AG04449 (cell line): Measurements from ENCODE around the gene CHCT1.

ENCODE experiments used
- CTCF ChIA-PET: fragments of 350-600 bp; formaldehyde crosslinking; extraction: SDS; loops from one replicate; lab custom pipeline; 2021; ENCODE audit warnings: antibody characterized with exemption; lab: Yijun Ruan, JAX
- POLR2A ChIA-PET: fragments of 400-600, 350-600 bp; formaldehyde crosslinking; extraction: SDS; loops from one replicate; lab custom pipeline; 2020; ENCODE audit warnings: antibody characterized with exemption, inconsistent platforms; lab: Yijun Ruan, JAX
- DNase-seq: peaks from one replicate; pipeline ENCODE4 v3.0.0-alpha.2; 2010; ENCODE audit warnings: low read depth, low spot score
- H3K4me3 ChIP-seq: 2 replicates; pipeline ENCODE4 v1.5.1; 2011; ENCODE audit warnings: low read depth, mild to moderate bottlenecking, control low read depth, low read length
- TF ChIP-seq, protein P1 (sequence below): IDR thresholded peaks from one replicate; pipeline ENCODE4 v1.5.1; 2011; ENCODE audit warnings: mild to moderate bottlenecking, moderate library complexity, low read length, control low read depth, inconsistent platforms; ENCODE audit not compliant: insufficient read depth; ENCODE audit errors: missing control alignments

The CHCT1 gene

GRCh38 chr17:60451071-60451470, 28.8 kb downstream of the CHCT1 start:
- TF ChIP-seq, protein P1, sequence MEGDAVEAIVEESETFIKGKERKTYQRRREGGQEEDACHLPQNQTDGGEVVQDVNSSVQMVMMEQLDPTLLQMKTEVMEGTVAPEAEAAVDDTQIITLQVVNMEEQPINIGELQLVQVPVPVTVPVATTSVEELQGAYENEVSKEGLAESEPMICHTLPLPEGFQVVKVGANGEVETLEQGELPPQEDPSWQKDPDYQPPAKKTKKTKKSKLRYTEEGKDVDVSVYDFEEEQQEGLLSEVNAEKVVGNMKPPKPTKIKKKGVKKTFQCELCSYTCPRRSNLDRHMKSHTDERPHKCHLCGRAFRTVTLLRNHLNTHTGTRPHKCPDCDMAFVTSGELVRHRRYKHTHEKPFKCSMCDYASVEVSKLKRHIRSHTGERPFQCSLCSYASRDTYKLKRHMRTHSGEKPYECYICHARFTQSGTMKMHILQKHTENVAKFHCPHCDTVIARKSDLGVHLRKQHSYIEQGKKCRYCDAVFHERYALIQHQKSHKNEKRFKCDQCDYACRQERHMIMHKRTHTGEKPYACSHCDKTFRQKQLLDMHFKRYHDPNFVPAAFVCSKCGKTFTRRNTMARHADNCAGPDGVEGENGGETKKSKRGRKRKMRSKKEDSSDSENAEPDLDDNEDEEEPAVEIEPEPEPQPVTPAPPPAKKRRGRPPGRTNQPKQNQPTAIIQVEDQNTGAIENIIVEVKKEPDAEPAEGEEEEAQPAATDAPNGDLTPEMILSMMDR = no peak
- POLR2A ChIA-PET = no interaction called here
- DNase-seq = no peak
- CTCF ChIA-PET = no interaction called here
- H3K4me3 ChIP-seq = no peak overlapping the region

DNA sequence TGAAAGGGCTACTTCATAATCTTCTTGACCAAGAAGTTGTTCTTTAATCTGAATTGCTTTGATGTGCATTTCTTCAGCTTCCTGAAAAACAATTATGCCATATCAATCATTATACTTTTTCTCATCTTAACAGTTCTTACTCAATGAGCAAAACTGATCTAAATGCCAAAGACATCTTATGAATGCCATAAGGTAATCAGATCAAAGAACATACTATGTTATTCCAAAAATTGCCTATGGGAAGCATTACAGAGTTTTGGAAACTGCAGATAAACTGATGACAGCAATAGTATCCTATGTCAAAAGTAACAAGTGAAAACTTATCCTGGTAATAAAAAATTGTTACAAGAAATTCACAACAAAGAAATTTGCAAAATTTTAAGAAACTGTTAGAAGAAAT, 29.7 kb downstream of the CHCT1 start:
- POLR2A ChIA-PET = no interaction called here
- no peak for DNase-seq
- no peak overlapping the region for H3K4me3 ChIP-seq
- TF ChIP-seq, protein P1 = no peak
- CTCF ChIA-PET = interaction anchor here (1.6 kb wide), 1 partner anchor 14 kb away, joined by 3 read pairs; no protein-coding TSS in a partner anchor

GRCh38 chr17:60455378-60455777, 33.1 kb downstream of the CHCT1 start:
- TF ChIP-seq, protein P1 = no peak
- no peak overlapping the region for H3K4me3 ChIP-seq
- ChIA-PET POLR2A (no interaction called here), CTCF (interaction anchor here (1.3 to 2.1 kb wide), 4 partner anchors 118 to 313 kb away, joined by 3 to 10 read pairs (median 6); no protein-coding TSS in a partner anchor)
- no peak for DNase-seq

- TF ChIP-seq, protein P1 = no peak
- ChIA-PET CTCF (interaction anchor here (2.1 kb wide), 1 partner anchor 181 kb away, joined by 9 read pairs; no protein-coding TSS in a partner anchor), POLR2A (no interaction called here)
- DNase-seq = no peak
- no peak overlapping the region for H3K4me3 ChIP-seq
These were observed 34.9 kb downstream of the CHCT1 start for GRCh38 chr17:60457148-60457547.

- H3K4me3 ChIP-seq = no peak overlapping the region
- CTCF ChIA-PET = no interaction called here
- TF ChIP-seq, protein P1 = no peak
- POLR2A ChIA-PET = no interaction called here
- DNase-seq = no peak
These were observed 39.3 kb downstream of the CHCT1 start for GRCh38 chr17:60461584-60461983.

DNA sequence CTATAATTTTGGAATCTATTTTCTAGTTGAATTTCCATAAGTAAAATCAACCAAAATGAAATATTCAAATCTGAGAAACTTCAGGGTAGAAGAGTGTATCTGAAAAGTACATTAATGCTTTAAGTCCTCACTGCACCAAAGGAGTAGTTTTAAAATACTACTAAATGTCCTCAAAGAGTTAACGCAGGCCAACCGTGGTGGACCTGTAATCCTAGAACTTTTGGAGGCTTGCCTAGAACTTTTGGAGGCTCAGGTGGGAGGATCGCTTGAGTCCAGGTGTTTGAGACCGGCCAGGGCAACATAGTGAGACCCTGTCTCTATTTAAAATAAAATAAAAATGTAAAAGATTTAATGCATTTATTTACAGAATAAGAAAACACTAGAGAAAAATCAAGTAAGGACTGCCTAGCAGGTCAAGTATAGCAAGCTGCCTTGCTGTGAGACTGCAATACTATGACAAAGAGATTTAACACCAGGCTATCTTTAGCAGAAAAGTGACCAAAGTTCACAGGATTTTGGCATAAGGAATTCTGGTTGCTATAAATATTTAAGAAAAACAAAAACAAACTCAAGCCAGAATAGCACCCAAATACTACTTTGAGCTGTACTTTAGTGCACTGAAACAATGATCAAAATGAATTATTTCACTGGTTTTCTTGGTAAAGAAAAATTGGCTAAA, 41.0 kb downstream of the CHCT1 start:
- ChIA-PET CTCF (interaction anchor here (1.0 kb wide), 1 partner anchor 175 kb away, joined by 4 read pairs; no protein-coding TSS in a partner anchor), POLR2A (no interaction called here)
- TF ChIP-seq, protein P1 = no peak

More for the DNA sequence above, 41.0 kb downstream of the CHCT1 start:
- DNase-seq = no peak
- H3K4me3 ChIP-seq = no peak overlapping the region
